HG03159 (cell line): ENCODE measurements around the gene BLOC1S3.

Experiments
- ATAC-seq: cut with Tn5 transposase; IDR thresholded peaks from one replicate; pipeline ENCODE4 v1.9.1; 2021; ENCODE audit warnings: mild to moderate bottlenecking, moderate library complexity; ENCODE audit not compliant: unreplicated experiment

Gene BLOC1S3

GRCh38 chr19:45145270-45146189 is 33.1 kb upstream of the BLOC1S3 start:
- ATAC-seq = no peak

GRCh38 chr19:45146251-45146650 is 32.3 kb upstream of the BLOC1S3 start:
- no peak for ATAC-seq

GRCh38 chr19:45146741-45147205 is 31.8 kb upstream of the BLOC1S3 start:
- ATAC-seq = no peak

- no peak for ATAC-seq
Measured at GRCh38 chr19:45147835-45148676, 30.5 kb upstream of the BLOC1S3 start.

- ATAC-seq = no peak
Measured at GRCh38 chr19:45149129-45149528, 29.5 kb upstream of the BLOC1S3 start.

- ATAC-seq = no peak
Measured at GRCh38 chr19:45150180-45150579, 28.4 kb upstream of the BLOC1S3 start.

GRCh38 chr19:45150751-45151281 is 27.8 kb upstream of the BLOC1S3 start:
- no peak for ATAC-seq

- ATAC-seq = no peak
Measured at GRCh38 chr19:45151320-45151719, 27.3 kb upstream of the BLOC1S3 start.

GRCh38 chr19:45151821-45152503 is 26.6 kb upstream of the BLOC1S3 start:
- ATAC-seq = no peak

- no peak for ATAC-seq
Measured at GRCh38 chr19:45152504-45153338, 25.9 kb upstream of the BLOC1S3 start.

GRCh38 chr19:45153339-45154063 is 25.1 kb upstream of the BLOC1S3 start:
- no peak for ATAC-seq

GRCh38 chr19:45154064-45154827 is 24.3 kb upstream of the BLOC1S3 start:
- no peak for ATAC-seq

GRCh38 chr19:45156011-45156630 is 22.5 kb upstream of the BLOC1S3 start:
- no peak for ATAC-seq

- ATAC-seq = no peak
Measured at GRCh38 chr19:45156751-45157150, 21.8 kb upstream of the BLOC1S3 start.

- ATAC-seq = no peak
Measured at GRCh38 chr19:45158503-45159209, 19.9 kb upstream of the BLOC1S3 start.

- no peak for ATAC-seq
Measured at GRCh38 chr19:45159210-45159970, 19.2 kb upstream of the BLOC1S3 start.

- no peak for ATAC-seq
Measured at GRCh38 chr19:45159971-45160324, 18.6 kb upstream of the BLOC1S3 start.
